ENCODE measurements around the gene LRP5.

DNA sequence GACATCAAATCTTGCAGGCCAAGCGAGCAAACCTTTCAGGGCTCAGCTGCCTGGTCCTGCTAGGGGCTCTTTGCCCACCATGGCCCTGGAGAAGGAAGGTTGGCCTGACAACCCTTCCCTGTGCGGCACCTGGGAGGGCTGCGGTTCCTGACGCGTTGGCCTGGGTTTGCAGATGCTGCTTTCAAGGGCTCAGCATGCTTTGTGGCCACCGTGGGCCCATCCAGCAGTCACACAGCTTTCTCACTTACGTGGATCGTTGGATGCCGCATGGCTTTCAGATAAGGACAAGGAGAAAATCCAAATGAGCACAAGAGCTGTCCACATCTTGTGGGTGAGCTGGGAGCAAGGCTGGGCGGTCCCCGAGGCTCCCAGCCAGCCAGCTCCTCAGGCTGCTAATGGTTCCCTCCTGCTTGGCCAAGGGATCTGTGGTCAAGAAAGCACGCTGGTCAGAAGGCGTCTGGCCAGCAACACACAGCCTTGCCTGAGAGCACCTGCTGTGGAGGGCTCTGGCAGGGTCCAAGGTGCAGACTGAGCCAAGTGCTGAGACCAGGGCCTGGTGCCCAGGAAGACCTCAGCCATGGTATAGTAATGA lies 48.9 kb upstream of the LRP5 start:
- no peak for TF ChIP-seq POLR2AphosphoS5 (IDR thresholded peaks at IDR 0.05)
- TF ChIP-seq, protein P1, sequence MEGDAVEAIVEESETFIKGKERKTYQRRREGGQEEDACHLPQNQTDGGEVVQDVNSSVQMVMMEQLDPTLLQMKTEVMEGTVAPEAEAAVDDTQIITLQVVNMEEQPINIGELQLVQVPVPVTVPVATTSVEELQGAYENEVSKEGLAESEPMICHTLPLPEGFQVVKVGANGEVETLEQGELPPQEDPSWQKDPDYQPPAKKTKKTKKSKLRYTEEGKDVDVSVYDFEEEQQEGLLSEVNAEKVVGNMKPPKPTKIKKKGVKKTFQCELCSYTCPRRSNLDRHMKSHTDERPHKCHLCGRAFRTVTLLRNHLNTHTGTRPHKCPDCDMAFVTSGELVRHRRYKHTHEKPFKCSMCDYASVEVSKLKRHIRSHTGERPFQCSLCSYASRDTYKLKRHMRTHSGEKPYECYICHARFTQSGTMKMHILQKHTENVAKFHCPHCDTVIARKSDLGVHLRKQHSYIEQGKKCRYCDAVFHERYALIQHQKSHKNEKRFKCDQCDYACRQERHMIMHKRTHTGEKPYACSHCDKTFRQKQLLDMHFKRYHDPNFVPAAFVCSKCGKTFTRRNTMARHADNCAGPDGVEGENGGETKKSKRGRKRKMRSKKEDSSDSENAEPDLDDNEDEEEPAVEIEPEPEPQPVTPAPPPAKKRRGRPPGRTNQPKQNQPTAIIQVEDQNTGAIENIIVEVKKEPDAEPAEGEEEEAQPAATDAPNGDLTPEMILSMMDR (IDR thresholded peaks at IDR 0.05): no peak
